AG04449 (cell line): ENCODE data around the gene MED13L.
"Not testable (repeated sequence)": the region's sequence is repeated elsewhere in the genome, so short reads cannot be mapped to it uniquely, and the experiment has no call there.

Experiments used
- CTCF ChIA-PET: fragments of 350-600 bp; formaldehyde crosslinking; extraction: SDS; loops from one replicate; lab custom pipeline; 2021; ENCODE audit warnings: antibody characterized with exemption; lab: Yijun Ruan, JAX
- POLR2A ChIA-PET: fragments of 400-600, 350-600 bp; formaldehyde crosslinking; extraction: SDS; loops from one replicate; lab custom pipeline; 2020; ENCODE audit warnings: antibody characterized with exemption, inconsistent platforms; lab: Yijun Ruan, JAX
- DNase-seq: peaks from one replicate; pipeline ENCODE4 v3.0.0-alpha.2; 2010; ENCODE audit warnings: low read depth, low spot score
- H3K4me3 ChIP-seq: 2 replicates; pipeline ENCODE4 v1.5.1; 2011; ENCODE audit warnings: low read depth, mild to moderate bottlenecking, control low read depth, low read length
- TF ChIP-seq, protein P1 (sequence below): IDR thresholded peaks from one replicate; pipeline ENCODE4 v1.5.1; 2011; ENCODE audit warnings: mild to moderate bottlenecking, moderate library complexity, low read length, control low read depth, inconsistent platforms; ENCODE audit not compliant: insufficient read depth; ENCODE audit errors: missing control alignments

Gene MED13L

DNA sequence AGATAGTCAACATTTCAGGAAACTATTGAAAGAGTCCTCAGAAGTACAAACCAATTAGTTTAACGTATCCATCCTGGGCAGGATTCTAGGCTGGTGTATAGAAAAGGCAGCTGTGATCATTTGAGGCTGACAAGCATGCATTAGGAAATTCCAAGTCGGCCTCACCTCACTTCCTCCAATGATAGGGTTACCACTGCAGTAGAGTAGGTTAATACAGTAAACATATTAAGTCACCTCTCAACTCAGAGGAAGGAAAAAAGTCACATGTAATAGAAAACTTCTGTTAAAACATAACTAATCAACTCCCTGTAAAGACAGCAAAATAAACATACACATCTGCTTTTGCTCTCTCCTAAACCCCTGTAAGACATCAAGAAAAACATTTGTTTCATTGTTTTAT, 33.5 kb downstream of the MED13L start:
- ChIA-PET CTCF (interaction anchor here (1.9 to 2.9 kb wide), 2 partner anchors 8 to 14 kb away, joined by 5 to 15 read pairs; no protein-coding TSS in a partner anchor), POLR2A (no interaction called here)
- TF ChIP-seq, protein P1, sequence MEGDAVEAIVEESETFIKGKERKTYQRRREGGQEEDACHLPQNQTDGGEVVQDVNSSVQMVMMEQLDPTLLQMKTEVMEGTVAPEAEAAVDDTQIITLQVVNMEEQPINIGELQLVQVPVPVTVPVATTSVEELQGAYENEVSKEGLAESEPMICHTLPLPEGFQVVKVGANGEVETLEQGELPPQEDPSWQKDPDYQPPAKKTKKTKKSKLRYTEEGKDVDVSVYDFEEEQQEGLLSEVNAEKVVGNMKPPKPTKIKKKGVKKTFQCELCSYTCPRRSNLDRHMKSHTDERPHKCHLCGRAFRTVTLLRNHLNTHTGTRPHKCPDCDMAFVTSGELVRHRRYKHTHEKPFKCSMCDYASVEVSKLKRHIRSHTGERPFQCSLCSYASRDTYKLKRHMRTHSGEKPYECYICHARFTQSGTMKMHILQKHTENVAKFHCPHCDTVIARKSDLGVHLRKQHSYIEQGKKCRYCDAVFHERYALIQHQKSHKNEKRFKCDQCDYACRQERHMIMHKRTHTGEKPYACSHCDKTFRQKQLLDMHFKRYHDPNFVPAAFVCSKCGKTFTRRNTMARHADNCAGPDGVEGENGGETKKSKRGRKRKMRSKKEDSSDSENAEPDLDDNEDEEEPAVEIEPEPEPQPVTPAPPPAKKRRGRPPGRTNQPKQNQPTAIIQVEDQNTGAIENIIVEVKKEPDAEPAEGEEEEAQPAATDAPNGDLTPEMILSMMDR: no peak
- DNase-seq: no peak
- no peak overlapping the region for H3K4me3 ChIP-seq

DNA sequence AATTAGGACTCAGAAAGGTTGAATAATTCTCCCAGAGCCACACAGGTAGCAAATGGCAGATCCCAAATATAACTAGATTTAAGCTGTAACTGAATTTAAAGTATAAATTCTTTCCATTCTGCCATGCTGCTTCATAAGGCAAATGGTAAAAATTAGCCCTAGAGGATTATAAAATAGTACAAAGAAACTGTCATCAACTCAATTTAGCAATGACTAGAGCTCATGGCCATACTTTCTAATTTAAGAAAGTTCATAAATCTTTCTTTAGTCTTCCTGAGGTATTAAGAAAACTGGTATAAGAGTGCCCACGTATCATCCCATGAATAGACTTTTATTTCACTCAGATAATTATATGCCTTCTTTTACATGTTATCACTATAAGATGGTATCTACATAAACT, 34.8 kb downstream of the MED13L start:
- H3K4me3 ChIP-seq: no peak overlapping the region
- TF ChIP-seq, protein P1: no peak
- CTCF ChIA-PET: no interaction called here
- DNase-seq: no peak
- POLR2A ChIA-PET: no interaction called here

DNA sequence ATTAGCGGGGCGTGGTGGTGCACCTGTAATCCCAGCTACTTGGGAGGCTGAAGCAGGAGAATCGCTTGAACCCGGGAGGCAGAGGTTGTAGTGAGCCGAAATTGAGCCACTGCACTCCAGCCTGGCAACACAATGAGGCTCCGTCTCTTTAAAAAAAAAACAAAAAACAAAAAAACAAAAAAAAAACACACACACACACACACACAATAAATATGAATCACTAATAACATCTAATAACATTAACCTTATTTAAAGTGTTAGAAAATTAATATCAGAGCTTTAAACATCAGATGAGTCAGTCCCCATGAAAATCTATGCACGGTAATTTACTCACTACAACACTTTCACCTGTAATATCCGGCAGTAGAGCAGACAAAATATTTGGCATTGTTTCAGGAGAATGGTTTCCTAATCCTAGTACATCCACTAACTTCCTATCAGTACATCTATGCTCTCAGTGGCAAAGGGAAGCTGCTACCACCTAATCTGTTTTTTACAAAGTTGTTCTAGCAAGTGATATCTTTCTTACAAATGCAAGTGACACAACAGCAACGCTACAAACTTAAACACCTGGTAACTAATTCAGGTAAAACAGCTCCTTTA, 36.2 kb downstream of the MED13L start:
- TF ChIP-seq, protein P1: no peak
- H3K4me3 ChIP-seq: no peak overlapping the region
- ChIA-PET POLR2A (no interaction called here), CTCF (interaction anchor here (0.8 to 1.0 kb wide), 3 partner anchors 10 to 359 kb away, joined by 3 to 6 read pairs (median 3); no protein-coding TSS in a partner anchor)
- DNase-seq: no peak

DNA sequence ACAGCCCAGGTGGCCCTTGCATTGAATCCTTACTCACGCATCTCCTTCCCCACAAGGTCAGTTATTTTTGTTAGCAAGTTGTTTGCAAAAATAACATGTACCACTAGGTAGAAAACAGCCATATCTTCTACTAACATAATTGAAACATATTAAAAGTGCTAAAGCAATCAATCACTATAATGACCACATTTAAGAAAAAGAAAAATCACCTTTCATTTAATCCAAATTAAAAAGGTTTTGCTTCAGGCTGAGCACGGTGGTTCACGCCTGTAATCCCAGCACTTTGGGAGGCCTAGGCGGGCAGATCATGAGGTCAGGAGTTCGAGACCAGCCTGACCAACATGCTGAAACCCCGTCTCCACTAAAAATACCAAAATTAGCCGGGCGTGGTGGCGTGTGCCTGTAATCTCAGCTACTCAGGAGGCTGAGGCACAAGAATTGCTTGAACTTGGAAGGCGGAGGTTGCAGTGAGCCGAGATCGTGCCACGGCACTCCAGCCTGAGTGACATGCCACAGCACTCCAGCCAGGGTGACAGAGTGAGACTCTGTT, 38.8 kb downstream of the MED13L start:
- H3K4me3 ChIP-seq, POLR2A ChIA-PET, DNase-seq: not testable (repeated sequence)
- CTCF ChIA-PET: interaction anchor here (1.4 to 1.8 kb wide), 2 partner anchors 10 to 14 kb away, joined by 3 to 5 read pairs; no protein-coding TSS in a partner anchor

DNA sequence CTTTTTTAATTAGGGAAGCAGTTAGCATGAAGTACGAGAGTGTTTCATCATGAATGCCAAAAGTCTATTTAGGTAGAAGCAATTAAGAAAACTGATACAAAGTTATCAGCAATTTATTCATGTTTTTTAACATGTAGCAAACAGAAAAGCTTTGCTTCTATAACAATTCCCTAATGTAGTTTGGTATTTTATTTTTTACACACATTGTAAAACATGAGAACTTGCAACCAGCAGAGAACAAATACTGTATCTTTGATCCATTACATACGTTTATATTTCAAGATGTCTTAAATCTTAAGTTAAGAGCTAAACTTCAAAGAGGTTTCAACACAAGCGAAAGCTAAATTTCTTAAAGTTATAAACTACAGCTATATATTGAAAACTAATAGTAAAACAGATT, 39.3 kb downstream of the MED13L start:
- CTCF ChIA-PET: interaction anchor here (1.4 to 1.8 kb wide), 2 partner anchors 11 to 13 kb away, joined by 3 to 5 read pairs; no protein-coding TSS in a partner anchor
- TF ChIP-seq, protein P1: no peak

DNA sequence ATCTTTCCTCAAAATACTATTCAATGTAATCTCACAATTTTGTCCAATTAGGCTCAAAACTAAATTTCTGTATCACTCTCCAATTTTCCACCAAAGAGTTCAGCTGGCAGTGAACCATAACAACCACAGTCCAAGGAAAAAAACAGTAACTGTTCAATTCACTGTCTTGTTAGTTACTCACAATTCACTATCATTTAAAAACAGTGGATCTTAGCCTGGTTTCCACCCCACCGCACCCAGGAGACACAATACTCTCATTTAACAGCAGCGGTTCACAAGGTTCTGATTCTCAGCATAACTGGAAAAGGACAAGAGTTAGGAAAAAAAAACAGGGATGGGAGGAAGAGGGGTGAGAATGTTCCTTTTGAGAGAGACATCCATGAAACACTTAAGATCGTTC, 40.5 kb downstream of the MED13L start:
- H3K4me3 ChIP-seq: no peak overlapping the region
- no peak for DNase-seq
- ChIA-PET CTCF (interaction anchor here (0.8 to 2.3 kb wide), 12 partner anchors 8 to 222 kb away, joined by 3 to 23 read pairs (median 4); no protein-coding TSS in a partner anchor), POLR2A (no interaction called here)
- TF ChIP-seq, protein P1: no peak

More for the DNA sequence above, 39.3 kb downstream of the MED13L start:
- no peak overlapping the region for H3K4me3 ChIP-seq
- DNase-seq: no peak
- POLR2A ChIA-PET: no interaction called here
